DND-41 (cell line): Measurements from ENCODE around the gene OR51G2.

Experiments used
- EZH2 ChIP-seq: IDR thresholded peaks from 3 replicates; pipeline ENCODE4 v1.6.1; 2012; ENCODE audit warnings: borderline replicate concordance, low read depth, mild to moderate bottlenecking, moderate library complexity, low read length, inconsistent platforms; ENCODE audit not compliant: severe bottlenecking
- TF ChIP-seq, protein P1 (sequence below): IDR thresholded peaks from 2 replicates; pipeline ENCODE4 v1.5.1; 2012; ENCODE audit warnings: borderline replicate concordance, low read length, moderate library complexity, mild to moderate bottlenecking; ENCODE audit not compliant: poor library complexity, severe bottlenecking; ENCODE audit errors: extremely low read depth

DNA sequence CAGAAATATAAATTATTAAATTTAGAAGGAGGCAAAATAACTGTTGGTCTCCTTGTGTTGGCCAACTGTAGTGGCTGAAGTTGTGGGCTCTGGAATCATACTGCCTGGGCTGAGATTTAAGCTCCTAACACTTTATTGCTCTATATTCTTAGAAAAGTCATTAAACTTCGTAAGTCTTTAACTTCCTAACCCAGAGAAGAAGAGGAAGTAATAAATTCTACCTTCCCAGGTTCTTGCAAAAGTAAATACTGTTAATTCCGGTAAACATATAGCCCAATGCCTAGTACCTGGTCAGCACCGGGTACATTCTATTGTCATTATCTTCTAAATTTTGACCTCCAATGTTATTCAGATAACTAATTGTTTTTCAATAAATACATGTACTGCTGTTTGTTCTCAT is 33.0 kb downstream of the OR51G2 start:
- TF ChIP-seq, protein P1, sequence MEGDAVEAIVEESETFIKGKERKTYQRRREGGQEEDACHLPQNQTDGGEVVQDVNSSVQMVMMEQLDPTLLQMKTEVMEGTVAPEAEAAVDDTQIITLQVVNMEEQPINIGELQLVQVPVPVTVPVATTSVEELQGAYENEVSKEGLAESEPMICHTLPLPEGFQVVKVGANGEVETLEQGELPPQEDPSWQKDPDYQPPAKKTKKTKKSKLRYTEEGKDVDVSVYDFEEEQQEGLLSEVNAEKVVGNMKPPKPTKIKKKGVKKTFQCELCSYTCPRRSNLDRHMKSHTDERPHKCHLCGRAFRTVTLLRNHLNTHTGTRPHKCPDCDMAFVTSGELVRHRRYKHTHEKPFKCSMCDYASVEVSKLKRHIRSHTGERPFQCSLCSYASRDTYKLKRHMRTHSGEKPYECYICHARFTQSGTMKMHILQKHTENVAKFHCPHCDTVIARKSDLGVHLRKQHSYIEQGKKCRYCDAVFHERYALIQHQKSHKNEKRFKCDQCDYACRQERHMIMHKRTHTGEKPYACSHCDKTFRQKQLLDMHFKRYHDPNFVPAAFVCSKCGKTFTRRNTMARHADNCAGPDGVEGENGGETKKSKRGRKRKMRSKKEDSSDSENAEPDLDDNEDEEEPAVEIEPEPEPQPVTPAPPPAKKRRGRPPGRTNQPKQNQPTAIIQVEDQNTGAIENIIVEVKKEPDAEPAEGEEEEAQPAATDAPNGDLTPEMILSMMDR: no peak
- no peak for TF ChIP-seq EZH2
